GM12872 (cell line): ENCODE measurements around the gene HTR2B.

Experiments used
- TF ChIP-seq, protein P1 (sequence below): IDR thresholded peaks from 3 replicates; pipeline ENCODE4 v1.5.1; 2011; ENCODE audit warnings: low read depth, mild to moderate bottlenecking, low read length, moderate library complexity; ENCODE audit not compliant: insufficient read depth

HTR2B gene

DNA sequence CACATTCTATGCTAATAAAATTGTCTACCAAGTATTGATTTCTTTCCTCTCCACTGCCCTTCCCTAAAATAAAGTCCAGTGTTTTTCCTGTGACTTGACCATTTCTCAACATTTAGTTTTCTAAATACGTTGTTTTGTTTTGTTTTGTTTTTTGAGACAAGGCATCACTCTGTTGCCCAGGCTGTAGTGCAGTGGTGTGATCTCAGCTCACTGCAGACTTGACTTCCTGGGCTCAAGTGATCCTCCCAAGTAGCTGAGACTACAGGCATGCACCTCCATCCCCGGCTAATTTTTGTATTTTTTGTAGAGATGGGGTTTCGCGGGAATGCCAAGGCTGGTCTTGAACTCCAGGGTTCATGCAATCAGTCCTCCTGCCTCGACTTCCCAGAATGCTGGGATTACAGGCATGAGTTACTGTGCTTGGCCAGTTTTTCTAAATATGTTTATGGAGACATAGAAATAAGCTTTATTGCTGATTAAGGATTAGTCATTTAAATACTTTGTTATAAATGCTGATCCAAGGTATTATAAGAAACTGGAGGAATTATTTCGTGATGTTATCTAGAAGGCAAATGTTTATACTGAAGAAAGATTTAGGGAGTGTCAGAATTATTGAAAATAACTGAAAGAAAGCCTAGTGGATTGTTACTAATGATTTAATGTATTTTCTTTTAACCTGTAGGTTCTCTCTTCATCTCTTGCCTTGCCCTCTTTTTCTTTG lies 5.7 kb upstream of the HTR2B start:
- TF ChIP-seq, protein P1, sequence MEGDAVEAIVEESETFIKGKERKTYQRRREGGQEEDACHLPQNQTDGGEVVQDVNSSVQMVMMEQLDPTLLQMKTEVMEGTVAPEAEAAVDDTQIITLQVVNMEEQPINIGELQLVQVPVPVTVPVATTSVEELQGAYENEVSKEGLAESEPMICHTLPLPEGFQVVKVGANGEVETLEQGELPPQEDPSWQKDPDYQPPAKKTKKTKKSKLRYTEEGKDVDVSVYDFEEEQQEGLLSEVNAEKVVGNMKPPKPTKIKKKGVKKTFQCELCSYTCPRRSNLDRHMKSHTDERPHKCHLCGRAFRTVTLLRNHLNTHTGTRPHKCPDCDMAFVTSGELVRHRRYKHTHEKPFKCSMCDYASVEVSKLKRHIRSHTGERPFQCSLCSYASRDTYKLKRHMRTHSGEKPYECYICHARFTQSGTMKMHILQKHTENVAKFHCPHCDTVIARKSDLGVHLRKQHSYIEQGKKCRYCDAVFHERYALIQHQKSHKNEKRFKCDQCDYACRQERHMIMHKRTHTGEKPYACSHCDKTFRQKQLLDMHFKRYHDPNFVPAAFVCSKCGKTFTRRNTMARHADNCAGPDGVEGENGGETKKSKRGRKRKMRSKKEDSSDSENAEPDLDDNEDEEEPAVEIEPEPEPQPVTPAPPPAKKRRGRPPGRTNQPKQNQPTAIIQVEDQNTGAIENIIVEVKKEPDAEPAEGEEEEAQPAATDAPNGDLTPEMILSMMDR, result no peak

DNA sequence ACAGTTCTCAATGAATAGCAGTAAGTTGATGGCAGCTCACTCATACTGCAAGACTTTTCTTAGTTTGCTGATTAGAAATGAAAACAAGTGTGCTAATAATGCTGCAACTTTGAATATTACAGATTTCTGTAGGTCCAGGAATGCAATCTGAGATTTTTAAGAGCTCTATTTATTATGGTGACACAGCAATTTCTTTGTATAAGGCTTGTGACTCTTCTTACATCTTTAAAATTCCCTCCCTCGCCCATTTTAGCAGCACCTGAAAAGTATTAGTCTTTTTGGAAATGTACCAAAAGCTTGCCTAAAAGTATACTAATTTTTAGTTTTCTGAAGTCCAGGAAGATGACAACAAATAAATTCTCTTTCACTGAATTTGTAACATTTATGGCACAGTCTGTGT lies 4.4 kb upstream of the HTR2B start:
- TF ChIP-seq, protein P1, result no peak

DNA sequence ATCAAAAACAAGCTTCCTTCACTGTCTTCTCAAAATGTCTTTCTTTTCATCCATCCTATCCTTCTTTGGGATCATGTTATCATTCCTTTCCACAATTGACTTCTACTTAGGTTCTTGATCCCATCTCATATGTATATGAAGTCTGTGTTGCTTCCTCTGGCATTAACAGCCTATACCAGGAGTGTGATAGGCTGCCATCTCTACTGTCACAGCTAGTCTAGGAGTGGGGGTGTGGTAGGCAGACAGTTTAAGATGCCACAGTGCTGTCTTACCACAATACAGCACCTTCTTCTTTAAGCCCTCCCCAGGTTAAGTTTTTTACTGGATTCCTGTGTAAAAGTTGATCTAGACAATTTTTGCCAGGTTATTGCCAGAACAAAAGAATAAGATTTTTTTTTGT lies 3.7 kb upstream of the HTR2B start:
- TF ChIP-seq, protein P1, result no peak

DNA sequence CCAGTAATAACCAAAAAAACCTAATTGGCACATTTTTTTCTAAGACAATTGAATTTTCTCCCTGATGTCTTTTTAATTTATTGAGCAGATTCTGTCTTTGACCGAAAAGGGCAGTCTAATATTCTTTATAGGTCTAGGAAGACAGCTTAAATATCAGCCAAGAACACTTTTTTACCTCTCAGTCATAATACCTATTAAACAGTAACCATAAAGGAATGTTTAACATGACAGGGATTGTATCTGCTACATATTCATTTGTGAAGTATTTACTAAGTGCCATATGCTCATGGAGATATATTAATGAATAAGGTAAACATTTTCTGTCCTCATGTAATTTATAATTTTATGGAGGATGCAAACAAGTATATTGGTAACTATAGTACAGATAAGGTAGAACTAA lies 3.1 kb upstream of the HTR2B start:
- TF ChIP-seq, protein P1, result no peak

DNA sequence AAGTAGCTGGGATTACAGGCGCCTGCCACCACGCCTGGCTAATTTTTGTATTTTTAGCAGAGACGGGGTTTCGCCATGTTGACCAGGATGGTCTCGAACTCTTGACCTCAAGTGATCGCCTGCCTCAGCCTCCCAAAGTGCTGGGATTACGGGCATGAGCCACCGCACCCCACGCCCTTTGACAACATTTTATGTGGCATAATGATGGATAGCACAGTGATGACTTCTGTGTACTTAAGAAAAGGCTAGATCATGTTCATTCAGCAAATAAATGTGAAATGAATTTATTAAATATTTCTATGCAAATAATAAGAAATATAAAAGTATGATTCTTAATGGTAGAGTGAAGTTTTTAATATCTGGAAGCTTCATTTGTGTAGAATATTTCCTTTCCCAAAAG lies 2.6 kb upstream of the HTR2B start:
- TF ChIP-seq, protein P1, result no peak

DNA sequence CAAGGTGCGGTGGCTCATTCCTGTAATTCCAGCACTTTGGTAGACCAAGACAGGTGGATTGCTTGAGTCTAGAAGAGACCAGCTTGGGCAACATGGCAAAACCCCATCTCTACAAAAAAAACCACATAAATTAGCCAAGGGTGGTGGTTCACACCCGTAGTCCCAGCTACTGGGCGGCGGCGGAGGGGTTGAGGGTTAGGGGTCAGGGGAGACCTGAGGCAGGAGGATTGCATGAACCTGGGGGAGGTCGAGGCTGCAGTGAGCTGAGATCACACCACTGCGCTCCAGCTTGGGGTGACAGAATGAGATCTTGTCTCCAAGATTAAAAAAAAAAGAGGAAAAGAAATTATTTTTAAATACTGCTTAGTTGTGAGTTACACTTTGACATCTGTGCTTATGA lies 1.3 kb upstream of the HTR2B start:
- TF ChIP-seq, protein P1, result no peak

DNA sequence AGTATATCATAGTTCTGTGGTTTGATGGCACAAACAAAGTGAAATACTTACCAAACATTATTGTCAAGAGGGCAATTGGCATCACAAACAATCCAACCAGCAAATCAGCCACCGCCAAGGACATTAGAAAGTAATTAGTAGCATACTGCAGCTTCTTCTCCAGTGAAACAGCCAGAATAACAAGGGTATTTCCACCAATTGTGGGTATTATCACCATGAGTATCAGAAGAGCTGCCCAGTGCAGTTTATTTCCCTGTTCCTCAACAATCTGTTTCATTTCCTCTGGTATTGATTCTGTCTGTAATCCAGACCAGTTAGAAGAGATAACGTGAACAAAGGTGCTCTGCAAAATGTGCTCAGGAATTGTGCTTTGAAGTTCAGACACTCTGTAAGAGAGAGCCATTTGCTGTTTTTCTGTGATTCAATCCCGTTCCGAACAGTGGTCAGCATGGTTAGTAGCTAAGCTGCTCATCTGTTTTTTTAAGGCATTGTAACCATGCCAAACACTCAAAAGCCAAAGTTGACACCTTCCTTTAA lies 1.4 kb downstream of the HTR2B start:
- TF ChIP-seq, protein P1, result no peak
